ENCODE measurements around the gene PGAP3.
"Not testable (repeated sequence)": the region's sequence is repeated elsewhere in the genome, so short reads cannot be mapped to it uniquely, and the experiment has no call there.

Gene PGAP3, protein sequence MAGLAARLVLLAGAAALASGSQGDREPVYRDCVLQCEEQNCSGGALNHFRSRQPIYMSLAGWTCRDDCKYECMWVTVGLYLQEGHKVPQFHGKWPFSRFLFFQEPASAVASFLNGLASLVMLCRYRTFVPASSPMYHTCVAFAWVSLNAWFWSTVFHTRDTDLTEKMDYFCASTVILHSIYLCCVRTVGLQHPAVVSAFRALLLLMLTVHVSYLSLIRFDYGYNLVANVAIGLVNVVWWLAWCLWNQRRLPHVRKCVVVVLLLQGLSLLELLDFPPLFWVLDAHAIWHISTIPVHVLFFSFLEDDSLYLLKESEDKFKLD

DNA sequence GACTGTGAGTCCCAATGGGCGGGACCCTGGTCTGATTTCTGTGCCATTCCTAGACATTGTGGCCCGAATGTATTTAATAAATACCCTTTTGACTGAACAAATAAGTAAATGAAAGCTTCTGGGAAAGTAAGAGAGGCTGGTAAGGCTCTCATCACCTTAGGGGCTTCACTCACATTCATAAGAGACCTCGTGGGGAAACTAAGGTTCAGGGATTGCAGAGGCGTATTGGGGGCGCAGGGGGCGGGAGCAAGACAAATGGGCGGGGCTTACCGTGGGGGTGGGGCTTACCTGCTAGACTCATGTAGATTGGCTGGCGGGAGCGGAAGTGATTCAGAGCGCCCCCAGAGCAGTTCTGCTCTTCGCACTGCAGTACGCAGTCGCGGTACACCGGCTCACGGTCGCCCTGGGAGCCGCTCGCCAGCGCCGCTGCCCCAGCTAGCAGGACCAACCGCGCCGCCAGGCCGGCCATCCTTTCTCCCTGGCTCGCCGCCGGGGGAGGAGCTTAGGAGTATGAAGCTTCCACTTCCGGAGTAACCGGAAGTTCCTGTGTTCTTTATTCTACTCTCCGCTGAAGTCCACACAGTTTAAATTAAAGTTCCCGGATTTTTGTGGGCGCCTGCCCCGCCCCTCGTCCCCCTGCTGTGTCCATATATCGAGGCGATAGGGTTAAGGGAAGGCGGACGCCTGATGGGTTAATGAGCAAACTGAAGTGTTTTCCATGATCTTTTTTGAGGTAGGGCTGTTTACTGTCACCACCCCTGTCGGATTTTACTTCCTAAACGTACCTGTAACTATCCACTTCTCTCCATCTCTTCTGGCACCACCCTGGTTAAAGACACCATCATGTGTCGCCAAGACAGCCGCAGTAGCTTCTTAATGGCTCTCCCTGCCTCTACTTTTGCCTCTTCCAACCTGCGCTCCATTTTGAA lies at the start of gene PGAP3:
Gene PGAP3 (minus strand): TSS at position 512 of the 929 bp plus-strand sequence. CDS start 43 bp downstream, at position 469.
- peak; percentile 77 to 79 for DNase-seq

DNA sequence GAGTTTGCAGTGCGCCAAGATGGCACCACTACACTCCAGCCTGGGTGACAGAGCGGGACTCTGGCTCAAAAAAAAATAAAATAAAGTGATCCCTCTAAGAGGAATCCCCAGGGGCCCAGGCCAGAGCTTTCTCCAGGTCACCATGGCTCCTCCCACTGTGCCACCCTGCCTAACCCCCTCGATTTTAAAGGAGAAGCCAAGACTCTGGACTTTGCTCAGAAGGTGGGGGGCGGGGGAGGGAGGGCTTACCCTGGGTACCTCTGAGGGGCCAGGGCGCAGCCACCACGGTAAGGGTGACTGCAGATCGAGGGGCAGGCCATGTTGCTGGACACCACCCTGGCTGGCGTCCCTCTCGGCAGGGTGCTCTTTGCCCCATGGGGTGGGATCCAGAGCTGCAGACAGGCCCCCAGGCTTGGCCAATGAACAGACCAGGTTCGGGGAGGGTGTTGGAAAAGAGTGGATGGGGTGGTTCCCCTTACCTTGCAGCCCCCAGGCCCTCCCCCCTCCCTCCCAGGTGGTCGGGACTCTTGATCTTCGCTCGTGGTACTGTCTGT lies 49.4 kb upstream of the PGAP3 start:
- DNase-seq, result no peak

DNA sequence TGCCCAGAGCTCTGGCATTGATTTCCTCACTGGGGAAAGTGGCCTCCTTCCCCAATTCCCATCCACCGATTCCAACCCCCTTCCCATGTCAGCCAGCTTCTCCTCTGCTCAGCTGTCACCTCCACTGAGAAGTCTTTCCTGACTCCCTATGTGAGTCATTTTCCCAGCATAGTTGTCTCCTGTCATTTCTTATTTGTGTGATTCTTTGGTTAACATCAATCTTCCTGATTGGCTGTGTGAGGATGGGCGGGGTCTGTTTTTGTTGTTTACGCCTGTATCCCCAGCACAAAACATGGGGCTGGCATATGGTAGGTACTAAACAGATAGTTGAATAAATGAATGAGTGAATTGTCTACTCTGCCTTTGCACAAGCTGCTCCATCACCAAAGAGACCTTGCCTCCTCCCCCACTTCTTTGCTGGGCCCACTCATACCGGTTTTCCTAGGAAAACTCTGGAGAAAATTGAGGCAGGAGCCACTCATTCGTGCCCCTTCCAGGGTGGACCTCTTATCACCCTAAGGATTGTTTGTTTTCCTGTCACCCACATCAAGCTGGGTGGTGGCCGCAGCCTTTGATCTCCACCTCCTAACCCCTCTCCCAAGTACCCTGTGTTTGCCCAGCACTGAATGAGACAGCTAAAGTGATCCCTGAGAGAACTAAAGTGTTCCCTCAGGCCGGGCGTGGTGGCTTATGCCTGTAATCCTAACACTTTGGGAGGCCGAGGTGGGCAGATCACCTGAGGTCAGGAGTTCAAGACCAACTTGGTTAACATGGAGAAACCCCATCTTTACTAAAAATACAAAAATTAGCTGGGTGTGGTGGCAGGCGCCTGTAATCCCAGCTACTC lies 48.7 kb upstream of the PGAP3 start:
- DNase-seq, result no peak

DNA sequence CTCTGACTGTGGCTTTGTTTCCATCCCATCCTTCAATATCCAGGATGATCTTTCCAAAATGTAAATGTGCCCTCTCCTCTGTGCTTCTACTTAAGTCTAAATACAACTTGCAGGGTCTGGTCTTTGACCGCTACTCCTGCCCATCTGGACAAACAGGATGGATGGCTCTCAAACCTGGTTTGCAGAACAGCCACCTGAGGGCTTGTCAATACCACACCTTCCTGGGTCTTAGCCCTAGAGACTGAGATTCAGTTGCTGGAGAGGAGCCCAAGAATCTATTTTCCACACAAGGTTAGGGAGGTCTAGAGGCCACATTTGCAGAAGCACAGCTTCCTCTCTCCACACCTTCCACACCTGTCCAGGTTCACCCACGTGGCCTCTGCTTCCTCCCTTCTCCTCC lies 48.0 kb upstream of the PGAP3 start:
- DNase-seq, result no peak

DNA sequence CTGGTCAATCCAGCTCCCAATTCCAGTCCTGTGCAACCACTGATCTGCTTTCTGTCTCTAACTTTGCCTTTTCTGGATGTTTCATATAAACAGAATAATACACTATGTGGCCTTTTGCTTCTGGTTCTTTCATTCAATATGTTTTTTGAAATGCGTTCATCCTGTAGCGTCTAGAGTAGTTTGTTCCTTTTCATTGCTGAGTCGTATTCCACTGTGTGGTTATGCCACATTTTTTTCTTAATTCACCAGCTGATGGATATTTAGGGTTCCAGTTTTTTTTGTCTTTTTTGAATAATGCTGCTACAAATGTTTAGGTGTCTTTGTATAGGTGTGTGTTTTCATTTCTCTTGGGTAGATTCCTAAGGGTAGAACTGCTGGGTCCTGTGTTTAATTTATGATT lies 44.7 kb upstream of the PGAP3 start:
- no peak for DNase-seq

DNA sequence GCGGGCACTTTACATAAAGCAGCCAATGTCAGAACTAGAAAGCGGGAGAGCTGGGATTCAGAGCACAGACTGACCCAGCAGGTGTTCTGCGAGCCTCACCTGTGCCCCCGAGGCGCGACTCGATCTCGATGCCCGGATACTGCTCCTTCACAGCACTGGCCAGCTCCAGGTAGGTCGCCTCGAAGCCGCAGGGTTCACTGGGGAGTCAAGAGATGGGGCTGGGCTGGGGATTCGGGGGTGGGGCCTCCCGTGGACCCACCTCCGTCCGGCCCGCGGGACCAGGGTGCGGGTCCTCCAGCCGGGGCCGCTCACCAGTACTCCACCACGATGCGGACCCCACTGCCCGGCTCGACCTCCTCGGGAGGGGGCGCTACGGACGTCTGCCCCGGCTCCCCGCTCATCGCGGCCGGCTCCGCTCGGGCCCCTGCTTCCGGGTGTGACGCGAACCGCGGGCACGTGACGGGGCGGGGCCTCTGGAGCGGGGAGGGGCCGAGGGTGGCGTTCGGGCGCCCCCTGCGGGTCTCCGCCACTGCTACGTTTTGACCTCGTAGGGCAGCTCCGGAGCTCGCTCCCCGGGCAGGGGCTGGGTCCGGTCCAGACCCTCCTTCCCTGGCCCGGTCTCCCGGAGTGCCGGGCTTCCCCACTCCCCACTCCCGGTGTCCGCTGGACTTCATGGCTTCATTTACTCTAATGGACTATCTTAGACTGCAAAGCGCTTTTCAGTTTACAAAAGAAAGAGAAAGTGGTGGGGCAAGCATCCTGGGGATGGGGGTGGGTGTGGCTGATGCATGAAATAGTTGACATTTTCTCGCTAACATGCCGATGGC lies 42.5 kb upstream of the PGAP3 start, which contains the start of gene MIEN1:
Gene MIEN1 (minus strand): TSS at position 438 of the 827 bp plus-strand sequence. CDS start 37 bp downstream, at position 401.
- peak; percentile 90 to 92 for DNase-seq

DNA sequence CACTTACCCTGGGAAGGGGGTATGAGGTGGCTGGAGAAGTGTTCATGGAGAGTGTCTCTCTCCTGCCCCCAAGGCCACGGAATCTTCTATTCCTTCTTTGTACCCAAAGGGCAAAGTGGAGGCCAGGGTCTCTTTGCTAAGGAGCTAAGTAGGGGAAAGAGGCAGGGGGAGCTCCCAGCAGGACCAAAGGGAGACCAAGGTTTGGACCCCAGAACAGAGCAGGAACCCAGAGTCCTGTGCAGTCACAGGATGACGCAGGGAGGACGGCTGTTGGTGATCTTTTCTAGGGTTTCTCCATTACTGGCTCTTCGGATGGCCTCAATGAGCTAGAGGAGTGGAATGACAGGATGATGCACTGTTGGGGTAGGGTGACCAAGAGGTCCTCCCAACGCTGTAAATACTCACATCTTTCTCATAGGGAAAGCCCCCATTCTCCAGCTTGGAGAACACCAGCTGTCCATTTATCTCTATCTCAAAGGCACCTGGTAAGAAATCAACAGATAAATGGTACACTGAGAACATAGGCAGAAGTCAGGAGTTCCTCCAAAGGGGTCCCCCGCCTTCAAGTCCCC lies 41.5 kb upstream of the PGAP3 start:
- DNase-seq, result no peak

DNA sequence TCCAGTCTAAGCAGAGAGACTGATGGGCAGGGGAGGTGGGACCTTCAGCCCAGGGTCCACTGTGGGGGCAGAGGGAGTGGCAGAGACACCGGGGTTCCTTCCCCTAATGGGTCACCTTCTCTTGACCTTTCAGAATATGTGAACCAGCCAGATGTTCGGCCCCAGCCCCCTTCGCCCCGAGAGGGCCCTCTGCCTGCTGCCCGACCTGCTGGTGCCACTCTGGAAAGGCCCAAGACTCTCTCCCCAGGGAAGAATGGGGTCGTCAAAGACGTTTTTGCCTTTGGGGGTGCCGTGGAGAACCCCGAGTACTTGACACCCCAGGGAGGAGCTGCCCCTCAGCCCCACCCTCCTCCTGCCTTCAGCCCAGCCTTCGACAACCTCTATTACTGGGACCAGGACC lies 39.7 kb upstream of the PGAP3 start:
- no peak for DNase-seq

DNA sequence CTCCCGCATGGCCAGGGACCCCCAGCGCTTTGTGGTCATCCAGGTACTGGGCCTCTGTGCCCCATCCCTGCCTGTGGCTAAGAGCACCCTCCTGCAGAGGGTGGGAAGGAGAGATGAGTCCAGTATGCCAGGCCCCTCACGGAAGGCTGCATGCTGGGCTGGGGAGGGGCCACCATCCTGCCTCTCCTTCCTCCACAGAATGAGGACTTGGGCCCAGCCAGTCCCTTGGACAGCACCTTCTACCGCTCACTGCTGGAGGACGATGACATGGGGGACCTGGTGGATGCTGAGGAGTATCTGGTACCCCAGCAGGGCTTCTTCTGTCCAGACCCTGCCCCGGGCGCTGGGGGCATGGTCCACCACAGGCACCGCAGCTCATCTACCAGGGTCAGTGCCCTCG lies 38.8 kb upstream of the PGAP3 start:
- DNase-seq, result no peak

DNA sequence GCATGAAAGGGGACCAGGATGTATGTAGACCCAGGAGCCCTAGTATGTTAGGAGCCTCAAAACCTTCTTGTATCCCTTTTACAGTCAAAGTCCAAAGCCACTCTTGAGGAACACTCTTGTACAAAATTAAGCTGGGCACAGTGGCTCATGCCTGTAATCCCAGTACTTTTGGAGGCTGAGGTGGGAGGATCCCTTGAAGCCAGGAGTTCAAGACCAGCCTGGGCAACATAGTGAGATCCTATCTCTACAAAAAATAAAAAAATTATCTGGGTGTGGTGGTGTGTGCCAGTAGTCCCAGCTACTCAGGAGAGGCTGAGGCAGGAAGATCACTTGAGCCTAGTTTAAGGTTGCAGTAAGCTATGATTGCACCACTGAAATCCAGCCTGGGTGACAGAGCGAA lies 38.1 kb upstream of the PGAP3 start:
- DNase-seq, result not testable (repeated sequence)

DNA sequence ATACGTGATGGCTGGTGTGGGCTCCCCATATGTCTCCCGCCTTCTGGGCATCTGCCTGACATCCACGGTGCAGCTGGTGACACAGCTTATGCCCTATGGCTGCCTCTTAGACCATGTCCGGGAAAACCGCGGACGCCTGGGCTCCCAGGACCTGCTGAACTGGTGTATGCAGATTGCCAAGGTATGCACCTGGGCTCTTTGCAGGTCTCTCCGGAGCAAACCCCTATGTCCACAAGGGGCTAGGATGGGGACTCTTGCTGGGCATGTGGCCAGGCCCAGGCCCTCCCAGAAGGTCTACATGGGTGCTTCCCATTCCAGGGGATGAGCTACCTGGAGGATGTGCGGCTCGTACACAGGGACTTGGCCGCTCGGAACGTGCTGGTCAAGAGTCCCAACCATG lies 36.9 kb upstream of the PGAP3 start:
- DNase-seq, result no peak

DNA sequence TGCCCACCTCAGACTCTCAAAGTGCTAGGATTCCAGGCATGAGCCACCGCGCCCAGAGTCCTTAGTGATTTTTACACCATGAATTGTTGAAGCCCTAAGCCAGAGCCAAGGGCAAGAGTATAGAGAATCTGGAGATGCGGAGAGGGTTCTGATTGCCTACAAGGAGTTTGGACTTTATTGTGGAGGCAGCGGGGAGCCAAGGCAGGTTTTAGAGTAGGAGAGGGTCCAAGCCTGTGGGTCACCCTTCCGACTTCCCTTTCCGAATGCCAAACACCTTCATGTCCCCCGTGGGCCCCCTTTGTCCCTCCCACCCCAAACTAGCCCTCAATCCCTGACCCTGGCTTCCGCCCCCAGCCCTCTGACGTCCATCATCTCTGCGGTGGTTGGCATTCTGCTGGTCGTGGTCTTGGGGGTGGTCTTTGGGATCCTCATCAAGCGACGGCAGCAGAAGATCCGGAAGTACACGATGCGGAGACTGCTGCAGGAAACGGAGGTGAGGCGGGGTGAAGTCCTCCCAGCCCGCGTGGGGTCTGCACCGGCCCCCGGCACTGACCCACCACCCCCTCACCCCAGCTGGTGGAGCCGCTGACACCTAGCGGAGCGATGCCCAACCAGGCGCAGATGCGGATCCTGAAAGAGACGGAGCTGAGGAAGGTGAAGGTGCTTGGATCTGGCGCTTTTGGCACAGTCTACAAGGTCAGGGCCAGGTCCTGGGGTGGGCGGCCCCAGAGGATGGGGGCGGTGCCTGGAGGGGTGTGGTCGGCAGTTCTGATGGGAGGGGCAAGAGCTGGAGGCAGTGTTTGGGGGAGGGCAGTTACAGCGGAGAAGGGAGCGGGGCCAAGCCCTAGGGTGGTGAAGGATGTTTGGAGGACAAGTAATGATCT lies 35.4 kb upstream of the PGAP3 start:
- no peak for DNase-seq

DNA sequence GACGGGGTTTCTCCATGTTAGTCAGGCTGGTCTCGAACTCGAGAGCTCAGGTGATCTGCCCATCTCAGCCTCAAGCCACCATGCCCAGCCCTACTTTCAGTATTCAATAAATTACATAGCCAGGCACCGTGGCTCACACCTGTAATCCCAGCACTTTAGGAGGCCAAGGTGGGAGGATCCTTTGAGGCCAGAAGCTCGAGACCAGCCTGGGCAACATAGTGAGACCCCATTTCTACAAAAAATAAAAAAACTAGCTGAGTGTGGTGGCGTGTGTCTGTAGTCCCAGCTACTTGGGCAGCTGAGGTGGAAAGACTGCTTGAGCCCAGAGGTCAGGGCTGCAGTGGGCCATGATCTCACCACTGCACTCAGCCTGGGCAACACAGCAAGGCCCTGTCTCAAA lies 34.2 kb upstream of the PGAP3 start:
- no peak for DNase-seq

DNA sequence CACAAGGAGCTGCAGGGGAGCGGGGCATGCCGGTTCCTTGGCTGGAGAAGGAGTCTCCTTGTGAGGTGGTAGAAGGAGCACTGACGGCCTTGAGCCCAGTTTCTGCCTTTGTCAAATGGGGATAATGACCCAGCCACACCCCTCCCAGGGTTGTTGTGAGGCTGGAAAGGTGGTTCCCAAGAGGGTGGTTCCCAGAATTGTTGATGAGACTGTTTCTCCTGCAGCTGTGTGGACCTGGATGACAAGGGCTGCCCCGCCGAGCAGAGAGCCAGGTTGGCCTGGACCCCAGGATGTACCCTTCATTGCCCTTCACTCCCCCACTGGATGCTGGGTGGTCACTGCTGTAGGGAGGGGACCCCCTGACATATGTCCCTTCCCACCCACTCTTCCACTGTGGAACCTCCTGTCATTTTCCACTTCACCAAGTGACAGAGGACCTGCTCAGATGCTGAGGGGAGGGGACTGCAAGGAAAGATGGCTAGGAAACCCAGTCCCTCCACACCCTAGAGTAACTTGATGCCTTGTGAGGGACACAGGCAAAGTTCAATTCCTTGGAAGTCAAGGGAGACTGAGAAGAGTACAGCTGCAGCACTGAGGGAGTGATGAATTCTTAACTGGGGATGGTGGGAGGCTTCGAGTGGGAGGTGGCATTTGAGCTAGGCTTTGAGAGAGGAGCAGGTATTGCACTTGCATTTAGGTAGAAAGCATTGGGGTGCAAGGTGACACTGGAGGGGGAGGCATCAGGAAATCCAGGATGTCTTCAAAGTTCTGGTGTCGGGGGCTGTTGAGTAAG lies 31.9 kb upstream of the PGAP3 start:
- no peak for DNase-seq

DNA sequence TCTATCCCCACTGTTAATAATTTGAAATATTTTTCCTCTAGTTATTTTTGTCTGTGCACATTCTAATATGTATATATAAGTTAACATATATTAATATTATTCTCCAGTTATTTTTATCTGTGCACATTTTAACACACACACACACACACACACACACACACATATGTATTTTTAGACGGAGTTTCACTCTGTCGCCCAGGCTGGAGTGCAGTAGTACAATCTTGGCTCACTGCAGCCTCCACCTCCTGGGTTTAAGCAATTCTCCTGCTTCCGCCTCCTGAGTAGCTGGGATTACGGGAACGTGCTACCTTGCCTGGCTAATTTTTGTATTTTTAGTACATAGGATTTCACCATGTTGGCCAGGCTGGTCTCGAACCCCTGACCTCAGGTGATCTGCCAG lies 29.8 kb upstream of the PGAP3 start:
- DNase-seq, result no peak

DNA sequence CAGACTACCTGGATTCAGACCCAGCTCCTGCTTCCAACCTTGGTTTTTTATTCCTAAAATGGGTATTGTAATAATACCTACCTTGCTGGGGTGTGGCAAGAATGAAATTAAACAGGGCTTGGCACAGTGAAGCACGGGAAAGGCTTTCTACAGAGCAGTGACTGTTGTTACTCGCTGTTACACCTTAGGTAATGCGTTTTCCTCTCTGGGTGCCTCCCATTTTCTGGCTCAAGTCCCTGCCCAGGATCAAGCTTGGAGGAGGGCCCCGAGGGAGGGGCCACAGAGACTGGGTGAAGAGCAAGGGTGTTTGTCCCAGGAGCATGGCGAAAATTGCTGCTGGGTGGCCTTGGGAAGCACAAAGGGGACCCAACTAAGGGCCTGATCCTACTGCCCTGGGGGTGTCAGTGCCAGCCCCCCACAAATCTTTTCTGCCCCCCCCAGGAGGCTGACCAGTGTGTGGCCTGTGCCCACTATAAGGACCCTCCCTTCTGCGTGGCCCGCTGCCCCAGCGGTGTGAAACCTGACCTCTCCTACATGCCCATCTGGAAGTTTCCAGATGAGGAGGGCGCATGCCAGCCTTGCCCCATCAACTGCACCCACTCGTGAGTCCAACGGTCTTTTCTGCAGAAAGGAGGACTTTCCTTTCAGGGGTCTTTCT lies 29.2 kb upstream of the PGAP3 start:
- no peak for DNase-seq

DNA sequence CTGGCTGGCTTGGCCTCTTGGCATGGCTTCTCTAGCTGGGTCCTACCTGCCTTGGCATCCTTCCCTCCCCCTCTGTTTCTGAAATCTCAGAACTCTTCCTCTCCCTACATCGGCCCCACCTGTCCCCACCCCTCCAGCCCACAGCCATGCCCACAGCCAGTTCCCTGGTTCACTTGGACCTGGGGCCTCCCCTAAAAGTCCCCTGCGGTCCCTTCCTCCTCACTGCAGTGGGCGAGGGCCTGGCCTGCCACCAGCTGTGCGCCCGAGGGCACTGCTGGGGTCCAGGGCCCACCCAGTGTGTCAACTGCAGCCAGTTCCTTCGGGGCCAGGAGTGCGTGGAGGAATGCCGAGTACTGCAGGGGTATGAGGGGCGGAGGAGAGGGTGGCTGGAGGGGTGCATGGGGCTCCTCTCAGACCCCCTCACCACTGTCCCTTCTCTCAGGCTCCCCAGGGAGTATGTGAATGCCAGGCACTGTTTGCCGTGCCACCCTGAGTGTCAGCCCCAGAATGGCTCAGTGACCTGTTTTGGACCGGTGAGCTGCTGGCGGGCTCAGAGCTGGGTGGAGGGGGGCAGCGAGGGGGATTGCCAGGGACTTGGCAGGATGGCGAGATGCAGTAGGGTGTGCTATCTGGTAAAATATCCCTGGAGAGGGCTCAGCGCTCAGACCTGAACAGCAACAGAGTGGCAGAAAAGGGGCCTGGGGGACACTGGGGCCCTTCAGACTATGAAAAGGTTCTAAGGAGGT lies 28.4 kb upstream of the PGAP3 start:
- no peak for DNase-seq

Data from activated CD4-positive, alpha-beta T cell treated with anti-CD3 and anti-CD28 coated beads, Interleukin-2, amount 50 U/mL, for 4 hours (primary cell).